Neural cell (in vitro differentiated cells): ENCODE data around the gene DNAJC3. TPM values are rescaled to one million over a fixed set of nuclear protein-coding genes. Genes with fewer than 3 reads are reported as not detected.
A peak's percentile ranks its signal among the peaks of the same experiment; 100 is the strongest.

ENCODE experiments used
- H2AFZ ChIP-seq: fragments of 200-600, 300-800 bp; sonication (generic), shearing (Covaris generic); 2 replicates; pipeline ENCODE4 v1.6.0; 2014; ENCODE audit warnings: low read depth, mild to moderate bottlenecking, antibody characterized with exemption, low read length, moderate library complexity
- H3F3A ChIP-seq: fragments of 200-600 bp; shearing (Covaris generic); 2 replicates; pipeline ENCODE4 v1.6.1; 2016; ENCODE audit warnings: mild to moderate bottlenecking, moderate library complexity, mixed read lengths, antibody characterized with exemption, low read length; ENCODE audit not compliant: insufficient read depth, poor library complexity, severe bottlenecking
- H3K27ac ChIP-seq: fragments of 200-600, 300-800 bp; sonication (generic), shearing (Covaris generic); 2 replicates; pipeline ENCODE4 v1.5.1; 2014; ENCODE audit warnings: mild to moderate bottlenecking, low read length, moderate library complexity
- H3K27me3 ChIP-seq: fragments of 300-800, 200-600 bp; sonication (generic), shearing (Covaris generic); 2 replicates; pipeline ENCODE4 v1.6.0; 2014; ENCODE audit warnings: mild to moderate bottlenecking, low read depth, low read length, moderate library complexity; ENCODE audit not compliant: insufficient read depth
- H3K36me3 ChIP-seq: fragments of 300-800, 200-600 bp; sonication (generic), shearing (Covaris generic); 2 replicates; pipeline ENCODE4 v1.5.1; 2014; ENCODE audit warnings: mild to moderate bottlenecking, antibody characterized with exemption, low read length, moderate library complexity; ENCODE audit not compliant: insufficient read depth
- H3K4me2 ChIP-seq: fragments of 300-800, 200-600 bp; sonication (generic), shearing (Covaris generic); 2 replicates; pipeline ENCODE4 v1.6.0; 2014; ENCODE audit warnings: mild to moderate bottlenecking, low read length
- H3K4me3 ChIP-seq: fragments of 300-800, 200-600 bp; sonication (generic), shearing (Covaris generic); 2 replicates; pipeline ENCODE4 v1.5.1; 2014; ENCODE audit warnings: mild to moderate bottlenecking, low read length, moderate library complexity
- H3K79me2 ChIP-seq: fragments of 200-600 bp; shearing (Covaris generic); replicated peaks from 2 replicates; pipeline ENCODE4 v1.6.0; 2014; ENCODE audit warnings: mild to moderate bottlenecking, low read length, moderate library complexity; ENCODE audit not compliant: insufficient read depth
- H3K9ac ChIP-seq: fragments of 300-800, 200-600 bp; sonication (generic), shearing (Covaris generic); 2 replicates; pipeline ENCODE4 v1.6.1; 2016; ENCODE audit warnings: mild to moderate bottlenecking, low read length, mixed read lengths
- H3K9me2 ChIP-seq: fragments of 200-600 bp; shearing (Covaris generic); 2 replicates; pipeline ENCODE4 v1.6.1; 2016; ENCODE audit warnings: mild to moderate bottlenecking, low read length, mixed read lengths; ENCODE audit not compliant: insufficient read depth
- H3K9me3 ChIP-seq: fragments of 200-600, 300-800 bp; sonication (generic), shearing (Covaris generic); 2 replicates; pipeline ENCODE4 v1.6.1; 2016; ENCODE audit warnings: mild to moderate bottlenecking, mixed run types, low read length, moderate library complexity, mixed read lengths
- H4K20me1 ChIP-seq: fragments of 200-600 bp; shearing (Covaris generic); 2 replicates; pipeline ENCODE4 v1.6.1; 2016; ENCODE audit warnings: mild to moderate bottlenecking, mixed run types; ENCODE audit not compliant: insufficient read depth
- CTCF ChIP-seq: fragments of 450-650 bp; IDR thresholded peaks from 2 replicates; pipeline ENCODE4 v1.5.1; 2014; ENCODE audit warnings: antibody characterized with exemption, mild to moderate bottlenecking, moderate library complexity; ENCODE audit not compliant: poor library complexity, severe bottlenecking
- EP300 ChIP-seq: fragments of 450-650 bp; conservative IDR thresholded peaks from 2 replicates; pipeline ENCODE4 v1.6.1; 2014; ENCODE audit warnings: antibody characterized with exemption, mild to moderate bottlenecking, moderate library complexity; ENCODE audit not compliant: poor library complexity, severe bottlenecking
- EZH2 ChIP-seq: fragments of 200-600, 300-800 bp; shearing (Covaris generic), sonication (generic); IDR thresholded peaks from 2 replicates; pipeline ENCODE4 v1.6.1; 2014; ENCODE audit warnings: antibody characterized with exemption, low read length, borderline replicate concordance, mild to moderate bottlenecking; ENCODE audit not compliant: insufficient read depth, poor library complexity, severe bottlenecking
- MXI1 ChIP-seq: fragments of 450-650 bp; conservative IDR thresholded peaks from 2 replicates; pipeline ENCODE4 v1.6.1; 2014; ENCODE audit warnings: antibody characterized with exemption, mild to moderate bottlenecking; ENCODE audit not compliant: poor library complexity, severe bottlenecking
- POLR2AphosphoS5 ChIP-seq: IDR thresholded peaks from 2 replicates; pipeline ENCODE4 v1.6.1; 2012
- RAD21 ChIP-seq: fragments of 450-650 bp; conservative IDR thresholded peaks from 2 replicates; pipeline ENCODE4 v1.6.1; 2014; ENCODE audit warnings: antibody characterized with exemption, mild to moderate bottlenecking, moderate library complexity
- REST ChIP-seq: IDR thresholded peaks from 2 replicates; pipeline ENCODE4 v1.6.1; 2012; ENCODE audit warnings: borderline replicate concordance
- SMC3 ChIP-seq: fragments of 450-650 bp; conservative IDR thresholded peaks from 2 replicates; pipeline ENCODE4 v1.6.1; 2014; ENCODE audit warnings: antibody characterized with exemption, mild to moderate bottlenecking, moderate library complexity; ENCODE audit not compliant: poor library complexity
- TAF1 ChIP-seq: IDR thresholded peaks from 2 replicates; pipeline ENCODE4 v1.6.1; 2012; ENCODE audit warnings: low read depth
- polyA plus RNA-seq: library from polyadenylated mRNA; depleted of rRNA; stranded (reverse); fragments of >200 nt; gene quantifications from 2 replicates; pipeline ENCODE4 v1.2.3, GENCODE V29; 2014

DNAJC3 gene
- polyA plus RNA-seq, 1 donor from 2014 or later = 8.2 TPM

- H3K36me3 ChIP-seq = no peaks in the 10 kb centered on the region
- H3K9me3 ChIP-seq = no peaks in the 10 kb centered on the region
- peak overlapping the region; percentile 86 for H3K4me3 ChIP-seq
- TF ChIP-seq EP300 (no peak), SMC3 (no peak), CTCF (no peak), POLR2AphosphoS5 (no peak), RAD21 (no peak), REST (no peak), EZH2 (no peak), MXI1 (no peak), TAF1 (no peak)
- H3K4me2 ChIP-seq = peak overlapping the region; percentile 74
- peak overlapping the region; percentile 61 for H3K27ac ChIP-seq
- no peaks in the 10 kb centered on the region for H3K79me2 ChIP-seq
- H3K9ac ChIP-seq = peak overlapping the region; percentile 67
- no peaks in the 10 kb centered on the region for H3K27me3 ChIP-seq
- H4K20me1 ChIP-seq = no peaks in the 10 kb centered on the region
- H3F3A ChIP-seq = no peaks in the 10 kb centered on the region
- H2AFZ ChIP-seq = peak overlapping the region; percentile 88
- no peaks in the 10 kb centered on the region for H3K9me2 ChIP-seq
Measured at GRCh38 chr13:95676105-95676761, 706 bp upstream of the DNAJC3 start.

- no peaks in the 10 kb centered on the region for H4K20me1 ChIP-seq
- no peaks in the 10 kb centered on the region for H3K9me2 ChIP-seq
- H3K9me3 ChIP-seq = no peaks in the 10 kb centered on the region
- no peaks in the 10 kb centered on the region for H3K36me3 ChIP-seq
- H3F3A ChIP-seq = no peaks in the 10 kb centered on the region
- peak overlapping the region; percentile 10 for H3K4me2 ChIP-seq
- H3K27ac ChIP-seq = no peak overlapping the region
- H3K27me3 ChIP-seq = no peaks in the 10 kb centered on the region
- H2AFZ ChIP-seq = no peak overlapping the region
- peak overlapping the region; percentile 86 for H3K4me3 ChIP-seq
- TF ChIP-seq RAD21 (no peak), CTCF (no peak), TAF1 (no peak), MXI1 (no peak), REST (no peak), EZH2 (no peak), SMC3 (no peak), EP300 (no peak), POLR2AphosphoS5 (no peak)
- H3K9ac ChIP-seq = peak overlapping the region; percentile 70
- no peaks in the 10 kb centered on the region for H3K79me2 ChIP-seq
Measured at GRCh38 chr13:95677564-95678266, 776 bp downstream of the DNAJC3 start.
